NB4 (cell line): Measurements from ENCODE around the gene CTNND2.

Source experiments
- DNase-seq: peaks from one replicate; pipeline ENCODE4 v3.0.0; 2010; ENCODE audit warnings: low read depth
- H3K4me3 ChIP-seq: one replicate; pipeline ENCODE4 v1.5.1; 2011; ENCODE audit warnings: mild to moderate bottlenecking, low read depth, low read length, moderate library complexity
- MYC ChIP-seq: IDR thresholded peaks from 2 replicates; pipeline ENCODE4 v1.6.1; 2011; ENCODE audit warnings: low read depth, low read length
- POLR2A ChIP-seq: IDR thresholded peaks from 2 replicates; pipeline ENCODE4 v1.6.1; 2011; ENCODE audit warnings: mild to moderate bottlenecking; ENCODE audit not compliant: insufficient read length; ENCODE audit errors: extremely low read depth
- TF ChIP-seq, protein P1 (sequence below): IDR thresholded peaks from one replicate; pipeline ENCODE4 v1.5.1; 2012; ENCODE audit warnings: low read depth, low read length
- TF ChIP-seq, protein P2 (sequence below): IDR thresholded peaks from 2 replicates; pipeline ENCODE4 v1.6.1; 2011; ENCODE audit warnings: low read depth, low read length

CTNND2 gene, protein sequence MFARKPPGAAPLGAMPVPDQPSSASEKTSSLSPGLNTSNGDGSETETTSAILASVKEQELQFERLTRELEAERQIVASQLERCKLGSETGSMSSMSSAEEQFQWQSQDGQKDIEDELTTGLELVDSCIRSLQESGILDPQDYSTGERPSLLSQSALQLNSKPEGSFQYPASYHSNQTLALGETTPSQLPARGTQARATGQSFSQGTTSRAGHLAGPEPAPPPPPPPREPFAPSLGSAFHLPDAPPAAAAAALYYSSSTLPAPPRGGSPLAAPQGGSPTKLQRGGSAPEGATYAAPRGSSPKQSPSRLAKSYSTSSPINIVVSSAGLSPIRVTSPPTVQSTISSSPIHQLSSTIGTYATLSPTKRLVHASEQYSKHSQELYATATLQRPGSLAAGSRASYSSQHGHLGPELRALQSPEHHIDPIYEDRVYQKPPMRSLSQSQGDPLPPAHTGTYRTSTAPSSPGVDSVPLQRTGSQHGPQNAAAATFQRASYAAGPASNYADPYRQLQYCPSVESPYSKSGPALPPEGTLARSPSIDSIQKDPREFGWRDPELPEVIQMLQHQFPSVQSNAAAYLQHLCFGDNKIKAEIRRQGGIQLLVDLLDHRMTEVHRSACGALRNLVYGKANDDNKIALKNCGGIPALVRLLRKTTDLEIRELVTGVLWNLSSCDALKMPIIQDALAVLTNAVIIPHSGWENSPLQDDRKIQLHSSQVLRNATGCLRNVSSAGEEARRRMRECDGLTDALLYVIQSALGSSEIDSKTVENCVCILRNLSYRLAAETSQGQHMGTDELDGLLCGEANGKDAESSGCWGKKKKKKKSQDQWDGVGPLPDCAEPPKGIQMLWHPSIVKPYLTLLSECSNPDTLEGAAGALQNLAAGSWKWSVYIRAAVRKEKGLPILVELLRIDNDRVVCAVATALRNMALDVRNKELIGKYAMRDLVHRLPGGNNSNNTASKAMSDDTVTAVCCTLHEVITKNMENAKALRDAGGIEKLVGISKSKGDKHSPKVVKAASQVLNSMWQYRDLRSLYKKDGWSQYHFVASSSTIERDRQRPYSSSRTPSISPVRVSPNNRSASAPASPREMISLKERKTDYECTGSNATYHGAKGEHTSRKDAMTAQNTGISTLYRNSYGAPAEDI (N-terminal part only)

DNA sequence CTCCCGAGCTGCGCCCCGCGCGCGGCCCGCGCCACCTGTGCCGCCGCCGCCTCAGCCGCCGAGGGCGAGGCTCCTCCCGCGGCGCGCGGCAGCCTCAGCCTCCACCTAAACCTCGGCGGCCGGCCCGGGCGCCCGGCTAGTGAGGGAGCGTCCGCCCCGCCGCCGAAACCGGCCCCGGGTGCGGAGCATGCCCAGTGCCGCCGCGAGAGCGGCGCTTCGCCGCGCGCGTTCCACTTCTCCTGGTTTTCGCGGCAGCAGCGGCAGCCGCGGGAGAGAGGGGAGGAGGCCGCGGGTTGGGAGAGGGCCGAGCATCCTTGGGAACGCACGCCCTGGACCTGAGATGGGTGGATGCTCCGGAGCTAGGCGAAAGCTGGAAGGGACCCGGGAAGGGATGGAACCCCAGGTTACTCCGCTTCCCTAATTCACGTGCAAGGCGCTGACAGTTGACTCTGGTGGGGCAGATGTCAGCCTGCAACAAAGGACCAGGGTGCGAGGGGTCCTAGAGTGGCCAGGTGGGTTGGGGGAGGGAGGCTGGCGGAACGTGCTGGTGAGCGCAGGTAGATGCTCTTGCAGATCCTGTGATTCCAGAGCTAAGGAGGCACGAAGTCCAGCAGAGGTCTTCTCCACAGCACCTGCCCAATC lies at the start of gene CTNND2:
TSS of gene CTNND2 (minus strand) at position 182 of the 642 bp plus-strand sequence. CDS start 593 bp downstream, outside the sequence.
- DNase-seq, result no peak
- no peak within 1 kb of the TSS for H3K4me3 ChIP-seq

DNA sequence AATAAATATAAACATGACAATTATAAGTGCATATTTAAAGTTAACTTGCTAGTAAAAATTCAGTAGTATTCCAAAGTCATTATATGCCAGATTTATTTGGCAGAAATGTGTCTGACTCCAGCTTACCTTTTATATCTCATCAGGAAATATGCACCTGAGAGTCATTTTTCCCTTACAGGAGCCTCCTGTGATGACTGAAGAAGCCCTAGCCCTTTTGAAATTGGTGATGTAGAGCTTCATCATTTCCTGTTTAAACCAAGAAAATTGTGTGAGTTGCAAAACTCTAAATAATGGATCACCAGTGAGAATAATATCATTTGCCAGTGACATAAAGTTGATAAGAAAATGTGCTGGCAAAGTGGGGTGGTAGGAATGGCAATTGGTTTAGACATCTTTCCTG lies 42.1 kb upstream of the CTNND2 start:
- no peak overlapping the region for H3K4me3 ChIP-seq
- TF ChIP-seq, protein P1, sequence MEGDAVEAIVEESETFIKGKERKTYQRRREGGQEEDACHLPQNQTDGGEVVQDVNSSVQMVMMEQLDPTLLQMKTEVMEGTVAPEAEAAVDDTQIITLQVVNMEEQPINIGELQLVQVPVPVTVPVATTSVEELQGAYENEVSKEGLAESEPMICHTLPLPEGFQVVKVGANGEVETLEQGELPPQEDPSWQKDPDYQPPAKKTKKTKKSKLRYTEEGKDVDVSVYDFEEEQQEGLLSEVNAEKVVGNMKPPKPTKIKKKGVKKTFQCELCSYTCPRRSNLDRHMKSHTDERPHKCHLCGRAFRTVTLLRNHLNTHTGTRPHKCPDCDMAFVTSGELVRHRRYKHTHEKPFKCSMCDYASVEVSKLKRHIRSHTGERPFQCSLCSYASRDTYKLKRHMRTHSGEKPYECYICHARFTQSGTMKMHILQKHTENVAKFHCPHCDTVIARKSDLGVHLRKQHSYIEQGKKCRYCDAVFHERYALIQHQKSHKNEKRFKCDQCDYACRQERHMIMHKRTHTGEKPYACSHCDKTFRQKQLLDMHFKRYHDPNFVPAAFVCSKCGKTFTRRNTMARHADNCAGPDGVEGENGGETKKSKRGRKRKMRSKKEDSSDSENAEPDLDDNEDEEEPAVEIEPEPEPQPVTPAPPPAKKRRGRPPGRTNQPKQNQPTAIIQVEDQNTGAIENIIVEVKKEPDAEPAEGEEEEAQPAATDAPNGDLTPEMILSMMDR, result no peak
- no peak for TF ChIP-seq MYC
- TF ChIP-seq, protein P2, sequence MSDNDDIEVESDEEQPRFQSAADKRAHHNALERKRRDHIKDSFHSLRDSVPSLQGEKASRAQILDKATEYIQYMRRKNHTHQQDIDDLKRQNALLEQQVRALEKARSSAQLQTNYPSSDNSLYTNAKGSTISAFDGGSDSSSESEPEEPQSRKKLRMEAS, result no peak
- no peak for TF ChIP-seq POLR2A
- DNase-seq, result no peak

More for the DNA sequence above, at the start of gene CTNND2:
- TF ChIP-seq, protein P1, result no peak
- TF ChIP-seq MYC (no peak), POLR2A (no peak)
- TF ChIP-seq, protein P2, result no peak

DNA sequence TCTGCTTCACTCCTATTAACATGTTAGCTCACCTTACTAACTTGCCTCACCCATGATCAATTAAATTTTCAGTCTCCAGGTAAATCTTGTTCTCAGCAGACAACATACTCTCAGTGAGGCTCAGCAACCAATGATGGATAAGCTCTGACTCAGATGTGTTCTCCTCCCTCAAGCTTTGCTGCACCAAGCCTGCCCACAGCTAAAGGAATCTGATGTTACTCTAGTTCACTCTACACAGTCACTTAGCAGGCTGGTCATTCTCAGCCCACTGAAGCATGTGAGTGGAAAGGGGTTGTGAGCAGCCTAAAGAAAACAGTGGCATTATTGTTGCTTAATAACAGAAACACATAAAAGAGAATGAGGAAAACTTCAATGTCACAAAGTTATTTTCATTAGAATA lies 37.3 kb upstream of the CTNND2 start:
- no peak for DNase-seq
- H3K4me3 ChIP-seq, result no peak overlapping the region
- no peak for TF ChIP-seq POLR2A
- no peak for TF ChIP-seq MYC
- TF ChIP-seq, protein P2, result no peak
- TF ChIP-seq, protein P1, result no peak

DNA sequence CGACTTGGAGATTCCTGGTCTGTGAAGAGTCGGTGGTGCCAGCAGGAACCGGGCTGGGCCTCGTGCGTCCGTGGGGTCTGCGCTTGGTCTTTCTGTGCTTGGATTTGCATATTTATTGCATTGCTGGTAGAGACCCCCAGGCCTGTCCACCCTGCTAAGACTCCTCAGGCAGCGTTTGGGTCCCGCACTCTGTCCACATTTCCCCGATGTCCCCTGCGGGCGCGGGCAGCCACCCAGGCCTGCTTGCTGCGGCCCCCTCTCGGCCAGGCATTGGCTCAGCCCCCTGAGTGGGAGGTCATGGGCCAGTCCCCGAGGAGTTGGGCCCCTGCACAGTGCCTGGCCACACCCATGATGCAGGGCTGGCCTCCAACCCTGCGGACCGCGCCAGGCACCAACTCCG lies 27.4 kb upstream of the CTNND2 start:
- DNase-seq, result no peak
- TF ChIP-seq POLR2A (no peak), MYC (no peak)
- TF ChIP-seq, protein P2, result no peak
- TF ChIP-seq, protein P1, result no peak
- no peak overlapping the region for H3K4me3 ChIP-seq

DNA sequence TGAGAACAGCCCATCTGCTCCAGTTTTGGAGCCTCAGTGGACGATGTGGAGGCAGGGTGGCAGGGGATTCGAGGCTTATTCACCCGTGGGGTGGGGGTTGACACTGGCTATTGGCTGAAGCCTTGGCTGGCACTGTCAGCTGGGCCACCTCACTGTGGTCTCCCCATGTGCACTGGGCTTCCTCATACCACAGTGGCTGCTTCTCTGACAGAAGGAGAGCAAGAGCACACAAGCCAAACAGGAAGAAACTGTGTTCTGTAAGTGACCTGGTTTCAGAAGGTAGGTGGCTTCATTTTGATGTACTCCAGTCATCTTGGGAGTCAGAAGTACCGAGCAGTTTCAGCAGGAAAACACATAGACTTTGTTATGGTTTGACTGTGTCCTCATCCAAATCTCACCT lies 24.7 kb upstream of the CTNND2 start:
- no peak overlapping the region for H3K4me3 ChIP-seq
- TF ChIP-seq, protein P1, result no peak
- TF ChIP-seq POLR2A (no peak), MYC (no peak)
- TF ChIP-seq, protein P2, result no peak
- no peak for DNase-seq
